Measurements from ENCODE around the gene AGBL1.

The AGBL1 gene

GRCh38 chr15:86263230-86263629 lies 183.6 kb downstream of the AGBL1 start:
- no peak overlapping the region for H3K4me3 ChIP-seq (ENCODE audit: low read depth, low read length)
- no peak overlapping the region for H3K27ac ChIP-seq (ENCODE audit: extremely low read depth, low read depth, low read length)
- no peaks in the 10 kb centered on the region for H3K9me3 ChIP-seq (ENCODE audit: control insufficient read depth, insufficient read depth, low read depth, low read length)
- TF ChIP-seq ZNF544 (tag by site-specific recombination; IDR thresholded peaks at IDR 0.05) (no peak), ZNF776 (tag by site-specific recombination; IDR thresholded peaks at IDR 0.05; ENCODE audit: borderline replicate concordance) (no peak), OVOL3 (tag by site-specific recombination; IDR thresholded peaks at IDR 0.05) (no peak), ZNF10 (tag by site-specific recombination; IDR thresholded peaks at IDR 0.05) (no peak)
- CTCF ChIA-PET, result no interaction called here
- H3K4me1 ChIP-seq (ENCODE audit: control insufficient read depth, insufficient read depth, low read length), result no peaks in the 10 kb centered on the region
- POLR2A ChIA-PET, result no interaction called here
- no peaks in the 10 kb centered on the region for H3K36me3 ChIP-seq (ENCODE audit: control insufficient read depth in 2 of 2, insufficient read depth in 1 of 2, low read length in 2 of 2)

DNA sequence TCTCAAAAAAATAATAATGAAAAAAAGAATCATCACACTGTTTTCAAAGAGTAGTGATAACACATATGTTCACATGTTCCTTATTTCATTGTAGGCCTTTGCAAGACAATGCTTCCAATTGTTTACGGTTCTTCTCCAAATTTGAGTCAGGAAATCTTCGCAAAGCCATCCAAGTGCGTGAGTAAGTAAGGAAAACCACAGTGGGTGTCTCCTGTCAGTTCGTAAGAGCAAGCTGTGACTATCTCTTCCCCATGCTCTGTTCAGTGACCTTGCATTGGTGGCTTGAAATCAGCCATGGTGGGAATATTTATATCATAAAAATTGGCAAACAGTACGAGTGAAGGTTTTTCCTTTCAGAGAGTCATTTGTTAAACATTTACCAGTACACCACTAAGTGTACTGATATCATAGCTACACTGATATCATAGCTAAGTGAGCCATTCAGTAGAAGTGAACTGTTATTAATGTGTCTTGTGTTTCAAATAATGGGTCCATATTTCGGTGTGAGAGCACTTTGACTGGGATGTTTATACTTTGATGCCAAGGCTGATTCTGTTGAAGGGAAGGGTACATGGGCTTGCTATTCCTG lies 187.3 kb downstream of the AGBL1 start:
- ChIA-PET CTCF (interaction anchor here (0.8 to 1.4 kb wide), 2 partner anchors 35 to 477 kb away, joined by 3 to 6 read pairs; no protein-coding TSS in a partner anchor), POLR2A (no interaction called here)
- H3K9me3 ChIP-seq (ENCODE audit: control insufficient read depth, insufficient read depth, low read depth, low read length), result no peaks in the 10 kb centered on the region
- no peak overlapping the region for H3K27ac ChIP-seq (ENCODE audit: extremely low read depth, low read depth, low read length)
- H3K4me1 ChIP-seq (ENCODE audit: control insufficient read depth, insufficient read depth, low read length), result no peaks in the 10 kb centered on the region
- H3K4me3 ChIP-seq (ENCODE audit: low read depth, low read length), result no peak overlapping the region
- TF ChIP-seq ZBTB11 (tag by site-specific recombination; conservative IDR thresholded peaks at IDR 0.05; ENCODE audit: low read depth) (no peak), ZNF416 (tag by site-specific recombination; IDR thresholded peaks at IDR 0.05) (no peak), ZNF148 (tag by site-specific recombination; IDR thresholded peaks at IDR 0.05; ENCODE audit: borderline replicate concordance) (no peak), ZNF362 (tag by site-specific recombination; IDR thresholded peaks at IDR 0.05) (no peak), ZNF549 (tag by site-specific recombination; IDR thresholded peaks at IDR 0.05) (no peak), ZNF514 (tag by site-specific recombination; IDR thresholded peaks at IDR 0.05) (no peak)
- TF ChIP-seq, protein P1, sequence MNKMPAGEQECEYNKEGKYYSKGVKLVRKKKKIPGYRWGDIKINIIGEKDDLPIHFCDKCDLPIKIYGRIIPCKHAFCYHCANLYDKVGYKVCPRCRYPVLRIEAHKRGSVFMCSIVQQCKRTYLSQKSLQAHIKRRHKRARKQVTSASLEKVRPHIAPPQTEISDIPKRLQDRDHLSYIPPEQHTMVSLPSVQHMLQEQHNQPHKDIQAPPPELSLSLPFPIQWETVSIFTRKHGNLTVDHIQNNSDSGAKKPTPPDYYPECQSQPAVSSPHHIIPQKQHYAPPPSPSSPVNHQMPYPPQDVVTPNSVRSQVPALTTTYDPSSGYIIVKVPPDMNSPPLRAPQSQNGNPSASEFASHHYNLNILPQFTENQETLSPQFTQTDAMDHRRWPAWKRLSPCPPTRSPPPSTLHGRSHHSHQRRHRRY (tag by site-specific recombination; IDR thresholded peaks at IDR 0.05), result no peak
- TF ChIP-seq, protein P2, sequence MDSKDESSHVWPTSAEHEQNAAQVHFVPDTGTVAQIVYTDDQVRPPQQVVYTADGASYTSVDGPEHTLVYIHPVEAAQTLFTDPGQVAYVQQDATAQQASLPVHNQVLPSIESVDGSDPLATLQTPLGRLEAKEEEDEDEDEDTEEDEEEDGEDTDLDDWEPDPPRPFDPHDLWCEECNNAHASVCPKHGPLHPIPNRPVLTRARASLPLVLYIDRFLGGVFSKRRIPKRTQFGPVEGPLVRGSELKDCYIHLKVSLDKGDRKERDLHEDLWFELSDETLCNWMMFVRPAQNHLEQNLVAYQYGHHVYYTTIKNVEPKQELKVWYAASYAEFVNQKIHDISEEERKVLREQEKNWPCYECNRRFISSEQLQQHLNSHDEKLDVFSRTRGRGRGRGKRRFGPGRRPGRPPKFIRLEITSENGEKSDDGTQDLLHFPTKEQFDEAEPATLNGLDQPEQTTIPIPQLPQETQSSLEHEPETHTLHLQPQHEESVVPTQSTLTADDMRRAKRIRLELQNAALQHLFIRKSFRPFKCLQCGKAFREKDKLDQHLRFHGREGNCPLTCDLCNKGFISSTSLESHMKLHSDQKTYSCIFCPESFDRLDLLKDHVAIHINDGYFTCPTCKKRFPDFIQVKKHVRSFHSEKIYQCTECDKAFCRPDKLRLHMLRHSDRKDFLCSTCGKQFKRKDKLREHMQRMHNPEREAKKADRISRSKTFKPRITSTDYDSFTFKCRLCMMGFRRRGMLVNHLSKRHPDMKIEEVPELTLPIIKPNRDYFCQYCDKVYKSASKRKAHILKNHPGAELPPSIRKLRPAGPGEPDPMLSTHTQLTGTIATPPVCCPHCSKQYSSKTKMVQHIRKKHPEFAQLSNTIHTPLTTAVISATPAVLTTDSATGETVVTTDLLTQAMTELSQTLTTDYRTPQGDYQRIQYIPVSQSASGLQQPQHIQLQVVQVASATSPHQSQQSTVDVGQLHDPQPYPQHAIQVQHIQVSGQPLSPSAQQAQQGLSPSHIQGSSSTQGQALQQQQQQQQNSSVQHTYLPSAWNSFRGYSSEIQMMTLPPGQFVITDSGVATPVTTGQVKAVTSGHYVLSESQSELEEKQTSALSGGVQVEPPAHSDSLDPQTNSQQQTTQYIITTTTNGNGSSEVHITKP (tag by site-specific recombination; IDR thresholded peaks at IDR 0.05), result no peak
- TF ChIP-seq, protein P3, sequence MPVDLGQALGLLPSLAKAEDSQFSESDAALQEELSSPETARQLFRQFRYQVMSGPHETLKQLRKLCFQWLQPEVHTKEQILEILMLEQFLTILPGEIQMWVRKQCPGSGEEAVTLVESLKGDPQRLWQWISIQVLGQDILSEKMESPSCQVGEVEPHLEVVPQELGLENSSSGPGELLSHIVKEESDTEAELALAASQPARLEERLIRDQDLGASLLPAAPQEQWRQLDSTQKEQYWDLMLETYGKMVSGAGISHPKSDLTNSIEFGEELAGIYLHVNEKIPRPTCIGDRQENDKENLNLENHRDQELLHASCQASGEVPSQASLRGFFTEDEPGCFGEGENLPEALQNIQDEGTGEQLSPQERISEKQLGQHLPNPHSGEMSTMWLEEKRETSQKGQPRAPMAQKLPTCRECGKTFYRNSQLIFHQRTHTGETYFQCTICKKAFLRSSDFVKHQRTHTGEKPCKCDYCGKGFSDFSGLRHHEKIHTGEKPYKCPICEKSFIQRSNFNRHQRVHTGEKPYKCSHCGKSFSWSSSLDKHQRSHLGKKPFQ (tag by site-specific recombination; IDR thresholded peaks at IDR 0.05), result no peak
- no peaks in the 10 kb centered on the region for H3K36me3 ChIP-seq (ENCODE audit: control insufficient read depth in 2 of 2, insufficient read depth in 1 of 2, low read length in 2 of 2)
